ENCODE data around the gene DRICH1. TPM values are rescaled to one million over a fixed set of nuclear protein-coding genes. Genes with fewer than 3 reads are reported as not detected.
"Not testable (repeated sequence)": the region's sequence is repeated elsewhere in the genome, so short reads cannot be mapped to it uniquely, and the experiment has no call there.

DRICH1 gene
- total RNA-seq (1 to 10 TPM in 1 of 2 donors, not detected in 1; 1.4 TPM), polyA plus RNA-seq (under 1 TPM in 1 of 2 donors, not detected in 1; 0.38 TPM)
- long read RNA-seq, donor 1: 0 reads
- long read RNA-seq, donor 2: 0 reads

GRCh38 chr22:23632178-23632577 lies at the start of gene DRICH1:
Gene DRICH1, minus strand, starts transcription at chr22:23632321. Its CDS starts 298 bp downstream, at chr22:23632023.
- H3K27me3 ChIP-seq (ENCODE audit: control insufficient read depth in 1 of 2, insufficient read depth in 2 of 2, low read length in 1 of 2): no peaks in the 10 kb centered on the region
- no peak within 1 kb of the TSS for H3K27ac ChIP-seq (ENCODE audit: low read depth in 1 of 2, low read length in 2 of 2)
- 69 to 73% methylated on average over 2 of the region's 2 CpGs for WGBS, 2 donors
- H3K4me1 ChIP-seq (ENCODE audit: control insufficient read depth in 1 of 2, insufficient read depth in 2 of 2, low read length in 2 of 2): no peaks in the 10 kb centered on the region
- H3K4me3 ChIP-seq (ENCODE audit: low read length in 2 of 2): no peak within 1 kb of the TSS
- no peaks in the 10 kb centered on the region for H3K9me3 ChIP-seq (ENCODE audit: control insufficient read depth, low read length)
- intact Hi-C loops (cut with DNase I): no loop called here
- ATAC-seq (ENCODE audit: low FRiP score): no peak
- peaks cover 0 to 1% of the 10 kb centered on the region in 2 donors for H3K36me3 ChIP-seq (ENCODE audit: control insufficient read depth in 1 of 2, insufficient read depth in 2 of 2, low read length in 1 of 2)
- DNase-seq: no peak

- peaks cover 0 to 2% of the 10 kb centered on the region in 2 donors for H3K36me3 ChIP-seq (ENCODE audit: control insufficient read depth in 1 of 2, insufficient read depth in 2 of 2, low read length in 1 of 2)
- no peak overlapping the region for H3K27ac ChIP-seq (ENCODE audit: low read depth in 1 of 2, low read length in 2 of 2)
- 94% methylated on average over 5 of the region's 5 CpGs for WGBS, 2 donors
- ATAC-seq (ENCODE audit: low FRiP score) (no peak), DNase-seq (peak in 1 of 2 donors; percentile 41)
- no peaks in the 10 kb centered on the region for H3K27me3 ChIP-seq (ENCODE audit: control insufficient read depth in 1 of 2, insufficient read depth in 2 of 2, low read length in 1 of 2)
- H3K9me3 ChIP-seq (ENCODE audit: control insufficient read depth, low read length): no peaks in the 10 kb centered on the region
- H3K4me3 ChIP-seq (ENCODE audit: low read length in 2 of 2): no peak overlapping the region
- intact Hi-C loops (cut with DNase I): no loop called here
- no peaks in the 10 kb centered on the region for H3K4me1 ChIP-seq (ENCODE audit: control insufficient read depth in 1 of 2, insufficient read depth in 2 of 2, low read length in 2 of 2)
Observed at GRCh38 chr22:23681026-23681809, 49.1 kb upstream of the DRICH1 start.

GRCh38 chr22:23678133-23678532 lies 46.0 kb upstream of the DRICH1 start:
- Histone ChIP-seq H3K4me3 (ENCODE audit: low read length in 2 of 2) (no peak overlapping the region), H3K36me3 (ENCODE audit: control insufficient read depth in 1 of 2, insufficient read depth in 2 of 2, low read length in 1 of 2) (peaks cover 0 to 2% of the 10 kb centered on the region in 2 donors), H3K9me3 (ENCODE audit: control insufficient read depth, low read length) (no peaks in the 10 kb centered on the region), H3K4me1 (ENCODE audit: control insufficient read depth in 1 of 2, insufficient read depth in 2 of 2, low read length in 2 of 2) (no peaks in the 10 kb centered on the region), H3K27me3 (ENCODE audit: control insufficient read depth in 1 of 2, insufficient read depth in 2 of 2, low read length in 1 of 2) (no peaks in the 10 kb centered on the region), H3K27ac (ENCODE audit: low read depth in 1 of 2, low read length in 2 of 2) (no peak overlapping the region)
- intact Hi-C loops (cut with DNase I): no loop called here
- DNase-seq (no peak), ATAC-seq (ENCODE audit: low FRiP score) (no peak)
- 87 to 90% methylated on average over 6 of the region's 6 CpGs for WGBS, 2 donors

- 81 to 88% methylated on average over 6 of the region's 6 CpGs for WGBS, 2 donors
- no peak for DNase-seq
Observed at GRCh38 chr22:23677701-23677995, 45.5 kb upstream of the DRICH1 start.

GRCh38 chr22:23676841-23677700 lies 45.0 kb upstream of the DRICH1 start:
- ATAC-seq (ENCODE audit: low FRiP score); H3K27ac ChIP-seq (ENCODE audit: low read depth in 1 of 2, low read length in 2 of 2); H3K4me3 ChIP-seq (ENCODE audit: low read length in 2 of 2); H3K27me3 ChIP-seq (ENCODE audit: control insufficient read depth in 1 of 2, insufficient read depth in 2 of 2, low read length in 1 of 2); H3K9me3 ChIP-seq (ENCODE audit: control insufficient read depth, low read length); H3K4me1 ChIP-seq (ENCODE audit: control insufficient read depth in 1 of 2, insufficient read depth in 2 of 2, low read length in 2 of 2); H3K36me3 ChIP-seq (ENCODE audit: control insufficient read depth in 1 of 2, insufficient read depth in 2 of 2, low read length in 1 of 2); intact Hi-C loops (cut with DNase I): not testable (repeated sequence)
- peak; percentile 7 to 55 for DNase-seq
- WGBS, 2 donors: 96 to 97% methylated on average over 12 of the region's 12 CpGs

More at GRCh38 chr22:23677701-23677995, 45.5 kb upstream of the DRICH1 start:
- no peak overlapping the region for H3K4me3 ChIP-seq (ENCODE audit: low read length in 2 of 2)
- no peaks in the 10 kb centered on the region for H3K27me3 ChIP-seq (ENCODE audit: control insufficient read depth in 1 of 2, insufficient read depth in 2 of 2, low read length in 1 of 2)
- H3K4me1 ChIP-seq (ENCODE audit: control insufficient read depth in 1 of 2, insufficient read depth in 2 of 2, low read length in 2 of 2): no peaks in the 10 kb centered on the region
- no peaks in the 10 kb centered on the region for H3K36me3 ChIP-seq (ENCODE audit: control insufficient read depth in 1 of 2, insufficient read depth in 2 of 2, low read length in 1 of 2)
- intact Hi-C loops (cut with DNase I): no loop called here
- H3K27ac ChIP-seq (ENCODE audit: low read depth in 1 of 2, low read length in 2 of 2): no peak overlapping the region
- no peak for ATAC-seq (ENCODE audit: low FRiP score)
- no peaks in the 10 kb centered on the region for H3K9me3 ChIP-seq (ENCODE audit: control insufficient read depth, low read length)

- no peak overlapping the region for H3K4me3 ChIP-seq (ENCODE audit: low read length in 2 of 2)
- ATAC-seq (ENCODE audit: low FRiP score) (no peak), DNase-seq (peak; percentile 55 to 72)
- whole genome bisulfite sequencing, 2 donors: 69 to 73% methylated on average over 17 of the region's 17 CpGs
- H3K36me3 ChIP-seq (ENCODE audit: control insufficient read depth in 1 of 2, insufficient read depth in 2 of 2, low read length in 1 of 2): no peaks in the 10 kb centered on the region
- no peaks in the 10 kb centered on the region for H3K27me3 ChIP-seq (ENCODE audit: control insufficient read depth in 1 of 2, insufficient read depth in 2 of 2, low read length in 1 of 2)
- intact Hi-C loops (cut with DNase I): no loop called here
- no peaks in the 10 kb centered on the region for H3K9me3 ChIP-seq (ENCODE audit: control insufficient read depth, low read length)
- H3K4me1 ChIP-seq (ENCODE audit: control insufficient read depth in 1 of 2, insufficient read depth in 2 of 2, low read length in 2 of 2): no peaks in the 10 kb centered on the region
- no peak overlapping the region for H3K27ac ChIP-seq (ENCODE audit: low read depth in 1 of 2, low read length in 2 of 2)
Observed at GRCh38 chr22:23675502-23676415, 43.6 kb upstream of the DRICH1 start.

- H3K9me3 ChIP-seq (ENCODE audit: control insufficient read depth, low read length); ATAC-seq (ENCODE audit: low FRiP score); H3K27ac ChIP-seq (ENCODE audit: low read depth in 1 of 2, low read length in 2 of 2); intact Hi-C loops (cut with DNase I); H3K4me3 ChIP-seq (ENCODE audit: low read length in 2 of 2); H3K27me3 ChIP-seq (ENCODE audit: control insufficient read depth in 1 of 2, insufficient read depth in 2 of 2, low read length in 1 of 2); H3K36me3 ChIP-seq (ENCODE audit: control insufficient read depth in 1 of 2, insufficient read depth in 2 of 2, low read length in 1 of 2); H3K4me1 ChIP-seq (ENCODE audit: control insufficient read depth in 1 of 2, insufficient read depth in 2 of 2, low read length in 2 of 2): not testable (repeated sequence)
- WGBS, 2 donors: 89 to 92% methylated on average over 5 to 6 of the region's 6 CpGs
- DNase-seq: peak; percentile 12 to 22
Observed at GRCh38 chr22:23674886-23675501, 42.9 kb upstream of the DRICH1 start.

All from aorta (tissue), 5 donors.